ENCODE data around the gene MUSK. TPM values are rescaled to one million over a fixed set of nuclear protein-coding genes. Genes with fewer than 3 reads are reported as not detected.

The MUSK gene
- total and polyA plus RNA-seq, 2 of the 8 experiments (the other 6 are each of a cell fraction or from before 2014, with no cell fraction given) = not detected

- Histone ChIP-seq H3K18ac (ENCODE audit: extremely low read depth, low read length) (no peak overlapping the region), H4K8ac (ENCODE audit: extremely low read depth, insufficient read depth, low read length) (no peak overlapping the region), H3K14ac (ENCODE audit: insufficient read length) (no peak overlapping the region), H2BK12ac (ENCODE audit: low read depth, low read length) (no peak overlapping the region), H4K20me1 (replicated peaks in 1 of 2; ENCODE audit: control insufficient read depth in 1 of 2, insufficient read depth in 2 of 2, low read length in 2 of 2) (no peaks in the 10 kb centered on the region), H2BK5ac (ENCODE audit: low read depth, low read length) (no peak overlapping the region), H3K9me3 (ENCODE audit: insufficient read depth in 2 of 2, low read depth in 1 of 2, low read length in 1 of 2) (0 out of 4 replicates have a peak, but pooled peaks cover 0 to 3% of the 10 kb centered on the region in 2 experiments), H3K23me2 (ENCODE audit: low read depth, low read length) (no peaks in the 10 kb centered on the region), H4K5ac (ENCODE audit: insufficient read length, low read depth, low read length) (no peak overlapping the region), H3K4me1 (replicated peaks in 1 of 4; ENCODE audit: control insufficient read depth in 3 of 4, insufficient read depth in 4 of 4, low read length in 3 of 4) (no peaks in the 10 kb centered on the region), H3K56ac (replicated peaks; ENCODE audit: insufficient read length, low read depth, low read length) (no peak overlapping the region), H2AFZ (ENCODE audit: low read length) (no peak overlapping the region), H3K79me2 (ENCODE audit: control insufficient read depth in 1 of 2, insufficient read depth in 2 of 2, low read length in 2 of 2) (no peaks in the 10 kb centered on the region), H2AK5ac (ENCODE audit: low read depth, low read length) (no peak overlapping the region), H3K4me3 (ENCODE audit: extremely low read depth in 1 of 4, insufficient read depth in 2 of 4, low read depth in 3 of 4, low read length in 4 of 4) (no peak overlapping the region), H2BK120ac (replicated peaks; ENCODE audit: low read depth, low read length) (no peak overlapping the region), H4K91ac (replicated peaks; ENCODE audit: insufficient read length, low read length) (no peak overlapping the region), H3K9ac (replicated peaks in 1 of 4; ENCODE audit: extremely low read depth in 1 of 4, low read depth in 3 of 4, low read length in 3 of 4) (no peak overlapping the region), H3K27ac (ENCODE audit: low read depth, low read length) (no peak overlapping the region), H3K36me3 (ENCODE audit: control insufficient read depth in 2 of 4, insufficient read depth in 4 of 4, low read length in 3 of 4) (no peaks in the 10 kb centered on the region; a peak in 1 of 8 replicates), H2BK20ac (ENCODE audit: low read length) (no peak overlapping the region), H3K79me1 (ENCODE audit: low read depth, low read length) (no peaks in the 10 kb centered on the region), H3K4ac (replicated peaks; ENCODE audit: insufficient read length, low read depth, low read length) (no peak overlapping the region), H3K27me3 (replicated peaks in 1 of 4; ENCODE audit: control insufficient read depth in 3 of 4, extremely low read depth in 1 of 4, insufficient read depth in 3 of 4, low read length in 3 of 4) (no peaks in the 10 kb centered on the region), H3K4me2 (ENCODE audit: insufficient read depth in 1 of 2, low read depth in 2 of 2, low read length in 2 of 2) (no peak overlapping the region), H3K23ac (ENCODE audit: insufficient read length) (no peak overlapping the region), H2BK15ac (ENCODE audit: low read length) (no peak overlapping the region)
- ChIA-PET CTCF (ENCODE audit: partially characterized antibody) (no interaction called here), POLR2A (ENCODE audit: partially characterized antibody) (no interaction called here)
- DNase-seq (ENCODE audit: low read depth in 1 of 2, low spot score in 2 of 2) (no peak), FAIRE-seq (no peak)
- TF ChIP-seq SIX5 (IDR thresholded peaks at IDR 0.05; ENCODE audit: low read depth, low read length) (no peak), RAD21 (IDR thresholded peaks at IDR 0.05 in 1 of 2, conservative IDR thresholded peaks at IDR 0.05 in 1 of 2; ENCODE audit: low read depth in 2 of 2, low read length in 2 of 2) (peak in 1 of 2 experiments; percentile 62; a peak in 3 of 4 replicates), GTF2F1 (IDR thresholded peaks at IDR 0.05; ENCODE audit: borderline replicate concordance, low read depth, low read length) (no peak), MAX (IDR thresholded peaks at IDR 0.05) (no peak), CTCF (IDR thresholded peaks at IDR 0.05; ENCODE audit: control extremely low read depth in 1 of 3, insufficient read depth in 1 of 3, low read depth in 1 of 3, low read length in 3 of 3) (peak in 1 of 3 experiments; percentile 17; a peak in 2 of 4 replicates)
- 90% methylated on average over 4 of the region's 4 CpGs; no CpG with 5 or more reads in 1 of the 2 experiments for WGBS, 2 experiments (ENCODE audit: extremely low coverage in 1 of 2, insufficient coverage in 1 of 2, insufficient read length in 1 of 2, insufficient replicate concordance in 2 of 2, low coverage in 1 of 2, low lambda C conversion rate in 2 of 2, missing lambda C conversion rate in 1 of 2)
These were observed 30.1 kb upstream of the MUSK start for GRCh38 chr9:110638381-110638954.
